HG03521 (cell line): ENCODE results near the gene ZIC5.
"Not testable (repeated sequence)": the region's sequence is repeated elsewhere in the genome, so short reads cannot be mapped to it uniquely, and the experiment has no call there.

Experiments used
- ATAC-seq: cut with Tn5 transposase; IDR thresholded peaks from one replicate; pipeline ENCODE4 v1.9.1; 2021; ENCODE audit warnings: mild to moderate bottlenecking, moderate library complexity; ENCODE audit not compliant: unreplicated experiment

ZIC5 gene

GRCh38 chr13:99961636-99962035 lies 9.9 kb downstream of the ZIC5 start:
- ATAC-seq, result no peak

- no peak for ATAC-seq
These were observed 10.8 kb downstream of the ZIC5 start for GRCh38 chr13:99960663-99961311.

- ATAC-seq, result no peak
These were observed 11.9 kb downstream of the ZIC5 start for GRCh38 chr13:99959540-99960230.

GRCh38 chr13:99959127-99959539 lies 12.4 kb downstream of the ZIC5 start:
- no peak for ATAC-seq

- ATAC-seq, result no peak
These were observed 13.0 kb downstream of the ZIC5 start for GRCh38 chr13:99958406-99959126.

- no peak for ATAC-seq
These were observed 14.9 kb downstream of the ZIC5 start for GRCh38 chr13:99956473-99957349.

- no peak for ATAC-seq
These were observed 15.7 kb downstream of the ZIC5 start for GRCh38 chr13:99955747-99956472.

- ATAC-seq, result no peak
These were observed 16.3 kb downstream of the ZIC5 start for GRCh38 chr13:99955107-99955746.

- ATAC-seq, result no peak
These were observed 18.3 kb downstream of the ZIC5 start for GRCh38 chr13:99953138-99953755.

GRCh38 chr13:99951666-99952065 lies 19.9 kb downstream of the ZIC5 start:
- not testable (repeated sequence) for ATAC-seq

GRCh38 chr13:99949679-99950413 lies 21.7 kb downstream of the ZIC5 start:
- no peak for ATAC-seq

GRCh38 chr13:99948907-99949678 lies 22.5 kb downstream of the ZIC5 start:
- no peak for ATAC-seq

GRCh38 chr13:99948411-99948810 lies 23.2 kb downstream of the ZIC5 start:
- no peak for ATAC-seq

- ATAC-seq, result no peak
These were observed 23.9 kb downstream of the ZIC5 start for GRCh38 chr13:99947666-99948065.

GRCh38 chr13:99945515-99945914 lies 26.1 kb downstream of the ZIC5 start:
- not testable (repeated sequence) for ATAC-seq

- no peak for ATAC-seq
These were observed 27.0 kb downstream of the ZIC5 start for GRCh38 chr13:99944606-99945005.

GRCh38 chr13:99944102-99944501 lies 27.5 kb downstream of the ZIC5 start:
- ATAC-seq, result no peak

GRCh38 chr13:99941911-99942310 lies 29.7 kb downstream of the ZIC5 start:
- ATAC-seq, result no peak
